Occipital lobe (tissue), 2 donors: ENCODE results near the gene NCOA5. TPM values are rescaled to one million over a fixed set of nuclear protein-coding genes. Genes with fewer than 3 reads are reported as not detected.
"Not testable (repeated sequence)": the region's sequence is repeated elsewhere in the genome, so short reads cannot be mapped to it uniquely, and the experiment has no call there.

Experiments
- DNase-seq: peaks from one replicate; lab custom pipeline; 2025; lab: John Stamatoyannopoulos, UW
- total RNA-seq: library from RNA; depleted of rRNA; stranded (reverse); fragments of >200 nt; gene quantifications from one replicate; pipeline ENCODE4 v1.2.3, GENCODE V29; 2014

The NCOA5 gene
- total RNA-seq, 1 donor from 2014 or later: 20.4 TPM

DNA sequence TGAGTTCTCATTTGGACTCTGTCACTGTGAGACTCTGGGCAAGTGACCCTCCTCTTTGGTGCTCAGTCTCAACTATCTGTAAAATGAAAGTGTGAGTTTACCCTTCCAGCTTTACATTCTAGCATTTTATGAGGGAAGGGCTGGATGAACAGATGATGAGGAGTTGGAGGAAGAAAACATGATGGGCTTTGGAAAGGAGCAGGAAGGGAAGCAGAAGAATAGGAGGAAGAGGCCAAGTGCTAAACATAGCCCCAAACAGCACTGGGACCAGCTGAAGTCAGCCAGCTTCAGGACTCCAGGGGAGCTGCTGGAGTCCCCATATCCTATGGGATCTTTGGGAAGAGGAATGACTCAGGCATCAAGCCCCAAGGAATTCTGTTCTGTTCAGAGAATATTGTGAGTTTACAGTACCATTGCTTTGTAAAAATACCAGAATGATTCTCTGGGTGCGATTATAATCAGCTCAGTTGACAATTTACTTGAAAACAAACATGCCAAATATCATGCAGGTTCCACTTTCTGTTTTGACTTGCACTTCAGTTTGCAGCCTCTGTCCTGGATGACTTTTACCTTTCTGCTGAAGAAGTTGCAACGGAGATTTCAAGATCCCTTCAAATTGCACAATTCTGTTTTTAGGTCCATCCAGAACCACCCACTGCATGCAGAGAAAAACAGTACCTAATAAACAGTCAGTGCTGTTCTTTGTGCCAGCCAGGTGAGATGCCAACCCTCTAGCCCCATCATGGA, 31.6 kb upstream of the NCOA5 start:
- DNase-seq: no peak

DNA sequence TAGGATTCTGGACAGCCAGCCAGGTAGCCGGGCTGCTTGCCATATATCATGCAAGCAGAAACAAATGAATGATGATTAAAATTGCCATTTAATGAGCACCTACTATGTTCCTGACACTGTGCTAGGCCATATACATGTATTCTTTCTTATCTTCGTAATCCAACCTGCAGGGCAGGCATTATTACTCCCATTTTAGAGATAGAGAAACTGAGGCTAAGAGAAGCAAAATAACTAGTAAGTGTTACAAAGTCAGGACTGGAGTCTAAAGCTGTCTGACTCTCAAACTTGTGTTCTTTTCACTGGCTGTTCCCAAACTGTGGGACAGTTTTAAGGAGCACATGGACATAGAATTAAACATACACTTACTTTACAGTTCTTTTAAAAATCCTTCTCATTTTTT, 30.4 kb upstream of the NCOA5 start:
- DNase-seq: no peak

DNA sequence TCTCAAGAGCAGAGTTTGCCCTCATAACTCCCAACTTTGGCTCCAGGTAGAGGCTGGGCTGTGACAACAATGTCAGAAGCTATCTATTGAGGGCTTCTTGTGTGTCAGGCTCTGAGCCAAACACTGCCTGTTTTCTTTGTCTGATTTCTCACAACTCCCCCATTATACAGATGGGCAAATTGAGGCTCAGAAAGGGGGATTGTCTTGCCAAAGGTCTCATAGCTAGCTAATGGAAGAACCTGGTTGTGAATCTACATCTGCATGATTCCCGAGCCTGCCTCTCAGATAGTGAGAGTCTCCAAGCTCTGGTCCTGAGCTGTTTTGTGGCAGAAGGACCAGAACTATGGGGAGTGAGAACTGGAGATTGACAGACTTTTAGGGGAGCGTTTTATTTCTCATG, 29.8 kb upstream of the NCOA5 start:
- no peak for DNase-seq

DNA sequence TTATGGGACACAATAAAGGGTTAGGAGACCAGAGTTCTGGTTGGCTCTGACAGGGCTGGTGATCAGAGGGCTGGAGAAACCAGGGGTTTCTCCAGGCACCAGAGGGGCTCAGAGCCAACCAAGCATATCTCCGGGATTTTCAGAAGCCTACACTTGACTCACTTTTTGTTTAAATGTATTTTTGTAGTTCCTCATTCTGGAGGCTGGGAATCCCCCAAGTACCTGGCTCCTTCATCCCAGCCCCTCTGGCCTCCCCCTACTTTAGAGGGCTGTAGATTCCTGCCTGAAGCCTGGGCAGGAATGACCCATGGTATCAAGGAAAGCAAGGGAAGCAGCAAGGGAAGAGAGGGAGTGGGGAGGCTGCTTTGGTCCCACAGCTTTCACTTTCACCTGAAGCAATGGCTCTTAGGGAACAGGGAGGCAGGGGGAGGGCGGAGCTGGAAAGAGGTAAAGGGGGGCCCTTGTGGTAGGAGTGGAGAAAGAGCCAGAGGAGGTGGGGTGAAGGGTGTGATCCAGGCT, 29.3 kb upstream of the NCOA5 start:
- no peak for DNase-seq

DNA sequence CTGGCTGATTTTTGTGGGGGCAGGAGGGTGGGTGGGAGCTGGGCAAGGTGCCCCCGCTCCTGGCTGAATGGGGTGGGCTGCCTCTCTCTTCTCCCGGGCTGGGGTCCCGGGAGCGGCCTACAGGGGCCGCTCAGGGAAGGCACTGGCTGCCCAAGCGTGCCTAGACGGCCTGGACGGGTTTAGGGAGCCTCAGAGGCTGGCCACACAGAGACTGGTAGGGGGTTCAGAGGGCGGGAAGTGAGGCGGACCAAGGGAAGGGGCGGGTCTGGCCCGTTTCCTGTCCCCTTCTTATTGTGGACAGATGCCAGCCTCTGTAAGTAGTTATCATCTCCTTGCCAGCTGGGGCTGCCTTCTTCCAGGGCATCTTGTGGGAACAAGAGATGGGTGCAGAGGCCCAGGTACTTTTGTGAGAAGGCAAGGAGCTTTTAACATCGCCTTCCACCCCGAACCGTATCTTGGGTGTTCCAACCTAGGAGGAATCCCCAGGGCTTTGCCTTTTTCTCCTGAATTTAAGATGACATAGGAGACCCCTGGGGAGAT, 28.8 kb upstream of the NCOA5 start:
- no peak for DNase-seq

DNA sequence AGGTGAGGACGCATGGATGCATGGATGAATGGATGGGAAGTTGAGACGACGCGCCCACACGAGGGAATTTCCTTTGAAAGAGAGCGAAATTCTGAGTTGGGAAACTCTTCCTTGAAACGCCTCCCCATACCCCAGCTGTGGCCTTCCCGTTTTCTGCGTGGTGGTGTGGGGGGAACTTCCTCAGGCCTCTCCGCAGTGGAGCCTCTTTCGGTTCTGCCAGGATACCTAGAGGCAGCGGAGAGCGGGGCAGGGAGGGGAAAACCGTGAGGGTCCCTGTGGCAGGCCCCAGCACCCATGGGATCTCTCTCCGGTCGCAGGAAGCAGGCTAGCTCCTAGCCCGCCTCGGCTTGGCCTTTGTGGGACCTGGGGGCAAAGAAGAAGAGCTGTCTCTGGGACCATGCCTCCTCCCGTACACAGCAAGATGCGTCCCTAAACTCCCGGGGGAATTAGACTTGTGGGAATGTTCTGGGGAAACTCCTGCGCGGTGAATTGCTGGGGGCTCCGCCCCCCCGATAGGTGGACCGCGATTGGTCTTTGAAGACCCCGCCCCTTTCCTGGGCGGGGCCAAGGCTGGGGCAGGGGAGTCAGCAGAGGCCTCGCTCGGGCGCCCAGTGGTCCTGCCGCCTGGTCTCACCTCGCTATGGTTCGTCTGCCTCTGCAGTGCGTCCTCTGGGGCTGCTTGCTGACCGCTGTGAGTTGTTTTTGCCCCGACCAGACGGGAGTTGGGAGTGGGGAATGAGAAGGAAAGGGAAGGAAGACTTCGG, 28.1 kb upstream of the NCOA5 start, which contains the start of gene CD40:
Gene CD40 (plus strand): TSS at position 611 of the 764 bp plus-strand sequence. CDS start 30 bp downstream, at position 641.
- DNase-seq: no peak

DNA sequence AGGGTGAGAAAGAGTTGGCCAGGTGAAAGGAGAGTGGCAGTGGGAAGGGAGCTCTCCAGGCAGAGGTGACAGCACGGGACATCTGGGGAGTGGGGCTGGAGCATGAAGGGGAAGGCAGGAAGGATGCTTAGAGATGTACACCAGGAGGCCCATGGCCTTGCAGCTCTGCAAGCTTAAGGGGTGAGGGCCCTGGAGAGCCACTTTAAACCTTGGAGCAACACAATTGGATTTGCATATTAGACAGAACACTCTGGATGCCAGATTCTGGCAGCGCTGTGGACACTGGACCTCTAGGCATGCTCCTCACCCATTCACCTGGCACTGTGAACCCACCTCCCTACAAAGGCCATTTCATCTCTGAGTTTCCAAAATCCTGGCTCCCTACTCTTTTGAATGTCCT, 24.7 kb upstream of the NCOA5 start:
- no peak for DNase-seq

DNA sequence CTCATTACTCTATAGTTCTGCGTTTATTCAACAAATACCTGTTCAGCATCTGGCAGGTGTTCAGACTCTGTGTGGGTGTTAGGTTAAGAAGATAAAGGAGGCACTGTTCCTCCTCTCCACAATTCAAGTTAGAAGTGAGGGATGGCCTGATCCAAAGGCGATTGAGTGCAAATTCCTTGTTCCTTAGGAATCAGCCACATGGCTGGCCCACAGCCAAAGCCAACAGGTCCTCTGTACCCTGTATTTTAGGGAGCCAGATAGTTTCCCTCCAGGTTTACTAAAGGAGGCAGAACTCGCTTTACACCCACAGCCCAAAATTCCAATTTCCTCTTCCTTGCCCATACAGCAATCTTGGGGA, 23.3 kb upstream of the NCOA5 start:
- no peak for DNase-seq

DNA sequence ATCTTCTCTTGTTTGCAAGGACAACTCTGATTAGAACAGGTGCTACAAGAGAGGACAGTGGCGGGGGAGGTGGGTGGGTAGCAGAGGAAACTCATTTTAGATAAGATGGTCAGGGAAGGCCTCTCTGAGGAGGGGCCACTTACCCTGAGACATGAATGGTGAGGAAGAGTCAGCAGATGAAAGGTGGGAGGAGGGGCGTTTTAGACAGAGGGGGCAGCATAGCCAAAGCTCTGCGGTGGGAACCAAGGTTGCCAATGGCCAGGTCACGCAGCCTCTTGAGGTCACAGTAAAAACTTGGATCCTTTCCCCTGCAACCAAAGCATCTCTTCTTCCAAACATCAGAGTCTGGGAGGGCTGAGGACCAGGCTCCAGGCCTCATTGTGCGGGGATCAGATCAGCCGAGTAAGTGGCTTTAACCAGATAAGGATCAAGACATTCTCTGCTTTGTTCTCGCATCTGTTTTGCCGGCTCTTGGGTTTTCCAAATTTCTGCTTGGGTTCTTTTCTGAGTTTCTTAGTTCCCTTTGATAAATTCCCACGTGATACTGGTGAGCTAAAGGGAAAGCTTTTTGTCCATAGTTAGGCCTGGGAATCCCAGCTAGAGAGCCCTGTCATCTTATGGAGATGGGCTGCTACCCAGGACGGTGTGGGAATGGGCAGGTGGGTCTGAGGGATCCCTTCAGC, 22.8 kb upstream of the NCOA5 start:
- DNase-seq: no peak

DNA sequence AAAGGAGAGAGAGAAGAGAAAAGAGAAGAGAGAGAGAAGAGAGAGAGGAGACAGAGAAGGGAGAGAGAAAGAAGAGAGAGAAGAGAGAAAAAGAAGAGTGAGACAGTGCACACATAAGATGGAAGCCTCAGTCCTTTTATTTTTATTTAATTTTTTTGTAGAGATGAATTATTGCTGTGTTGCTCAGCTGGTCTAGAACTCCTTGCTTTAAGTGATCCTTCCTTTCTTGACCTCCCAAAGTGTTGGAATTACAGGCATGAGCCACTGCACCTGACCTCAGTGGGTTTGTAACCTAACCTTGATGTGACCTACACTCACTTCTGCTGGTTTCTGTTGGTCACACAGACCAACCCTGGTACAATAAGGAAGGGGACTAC, 22.1 kb upstream of the NCOA5 start:
- DNase-seq: no peak

DNA sequence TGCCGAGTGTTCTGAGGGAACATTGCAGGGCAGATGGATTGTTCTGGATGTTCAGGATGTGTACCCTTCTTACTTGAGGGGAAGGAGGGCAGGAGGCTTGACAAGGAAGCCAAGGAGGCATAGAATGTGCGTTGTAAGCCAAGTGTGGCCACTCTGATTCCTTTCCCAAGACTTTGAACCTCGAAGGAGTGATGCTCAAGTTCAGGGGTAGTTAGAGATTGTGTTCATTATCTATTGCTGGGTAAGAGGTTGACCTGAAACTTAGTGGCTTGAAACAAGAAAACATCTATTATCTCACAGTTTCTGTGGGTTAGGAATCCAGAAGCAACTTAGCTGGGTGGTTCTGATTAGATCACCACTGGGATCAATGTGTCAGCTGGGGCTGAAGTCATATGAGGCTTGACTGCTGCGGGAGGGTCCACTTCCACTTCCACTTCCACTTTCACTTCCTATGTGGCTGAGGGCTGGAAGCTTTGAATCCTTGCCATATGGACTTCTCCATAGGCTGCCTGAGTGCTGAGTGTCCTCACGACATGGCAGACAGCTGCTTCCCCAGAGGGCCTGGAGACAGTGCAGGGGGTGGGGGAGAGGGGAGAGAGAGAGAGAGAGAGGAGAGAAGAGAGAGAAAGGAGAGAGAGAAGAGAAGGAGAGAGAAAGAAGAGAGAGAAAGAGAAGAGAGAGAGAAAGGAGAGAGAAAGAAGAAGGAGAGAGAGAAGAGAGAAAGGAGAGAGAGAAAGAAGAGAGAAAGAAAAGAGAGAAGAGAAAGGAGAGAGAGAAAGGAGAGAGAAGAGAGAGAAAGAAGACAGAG, 21.5 kb upstream of the NCOA5 start:
- no peak for DNase-seq

DNA sequence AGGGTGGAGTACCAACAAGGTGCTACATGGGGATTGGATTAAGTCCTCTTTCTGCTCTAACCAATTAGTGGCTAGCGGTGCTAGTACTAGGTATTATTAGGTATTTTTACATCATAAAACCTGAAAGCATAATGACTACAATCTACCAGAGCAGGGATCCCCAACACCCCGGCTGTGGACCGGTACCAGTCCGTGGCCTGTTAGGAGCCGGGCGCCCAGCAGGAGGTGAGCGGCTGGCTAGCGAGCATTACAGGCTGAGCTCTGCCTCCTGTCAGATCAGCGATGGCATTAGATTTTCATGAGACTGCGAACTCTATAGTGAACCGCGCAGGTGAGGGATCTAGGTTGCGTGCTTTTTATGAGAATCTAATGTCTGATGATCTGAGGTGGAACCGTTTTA, 19.2 kb upstream of the NCOA5 start:
- DNase-seq: no peak

DNA sequence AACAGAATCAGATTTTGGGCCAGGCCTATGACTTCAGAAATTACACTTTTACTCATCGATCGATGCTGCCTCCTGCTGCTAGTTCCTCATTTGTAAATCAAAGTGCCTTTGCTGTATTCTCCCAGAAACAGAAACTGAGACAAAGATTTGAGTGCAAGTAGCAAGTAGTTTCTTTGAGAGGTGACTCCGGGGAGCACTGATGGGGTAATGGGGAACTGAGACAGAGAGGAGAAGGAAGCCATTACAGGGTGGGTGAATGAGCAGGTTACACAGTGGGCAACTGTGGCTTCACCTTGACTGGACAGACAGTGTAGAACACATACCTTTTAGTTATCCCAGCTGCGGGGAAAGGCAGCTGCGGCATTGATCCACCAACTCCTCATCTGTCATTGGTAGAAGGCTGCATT, 18.7 kb upstream of the NCOA5 start:
- DNase-seq: no peak

DNA sequence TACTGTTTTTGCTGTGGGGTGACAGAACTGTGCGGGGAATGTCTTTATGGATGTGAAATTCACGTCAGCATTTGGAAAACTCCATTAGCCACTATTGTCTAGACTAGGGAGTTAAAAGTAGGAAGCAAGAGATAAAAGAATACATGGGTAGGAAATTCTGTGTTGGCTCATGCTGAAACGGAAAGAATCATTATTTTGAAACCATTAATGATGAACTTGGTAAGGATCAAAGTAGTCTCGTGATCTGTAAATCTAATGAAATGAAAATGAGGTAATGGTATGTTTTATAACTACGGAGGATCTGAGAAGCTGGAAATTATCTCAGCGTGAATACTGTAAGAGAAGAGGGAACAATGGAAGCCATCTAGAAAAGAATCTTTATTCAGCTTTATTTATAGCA, 17.3 kb upstream of the NCOA5 start:
- no peak for DNase-seq

DNA sequence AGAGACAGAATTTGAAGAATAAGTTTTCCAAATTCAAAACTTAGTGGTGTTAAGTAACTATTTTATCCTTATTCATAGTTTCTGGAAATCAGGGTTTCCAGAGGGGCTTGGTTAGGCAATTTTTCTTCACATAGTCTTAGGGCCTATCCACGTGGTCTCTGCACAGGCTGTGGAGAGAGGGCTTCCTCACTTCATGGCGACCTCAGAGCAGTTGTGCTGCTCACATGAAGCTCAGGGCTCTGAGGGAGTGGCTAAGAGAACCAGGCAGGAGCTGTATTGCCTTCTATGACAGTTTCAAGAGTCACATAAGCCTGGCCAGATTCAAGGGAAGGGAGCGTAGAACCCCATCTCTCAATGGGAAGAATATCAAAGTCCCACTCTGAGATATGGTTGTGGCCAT, 14.5 kb upstream of the NCOA5 start:
- no peak for DNase-seq

DNA sequence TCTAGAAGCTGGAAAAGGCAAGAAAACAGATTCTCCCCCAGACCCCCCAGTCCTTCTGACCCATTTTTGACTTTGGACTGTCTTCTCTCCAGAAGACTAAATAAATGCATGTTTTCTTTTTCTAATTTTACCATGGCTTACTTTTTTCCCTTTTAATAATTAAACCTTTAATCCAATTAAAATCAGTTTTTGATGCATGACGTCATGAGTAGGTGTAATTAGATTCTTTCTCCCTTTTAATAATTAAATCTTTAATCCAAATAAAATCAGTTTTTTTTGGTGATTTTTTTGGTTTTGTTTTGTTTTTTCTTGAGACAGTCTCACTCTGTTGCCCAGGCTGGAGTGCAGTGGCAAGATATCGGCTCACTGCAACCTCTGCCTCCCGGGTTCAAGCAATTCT, 13.2 kb upstream of the NCOA5 start:
- DNase-seq: no peak

DNA sequence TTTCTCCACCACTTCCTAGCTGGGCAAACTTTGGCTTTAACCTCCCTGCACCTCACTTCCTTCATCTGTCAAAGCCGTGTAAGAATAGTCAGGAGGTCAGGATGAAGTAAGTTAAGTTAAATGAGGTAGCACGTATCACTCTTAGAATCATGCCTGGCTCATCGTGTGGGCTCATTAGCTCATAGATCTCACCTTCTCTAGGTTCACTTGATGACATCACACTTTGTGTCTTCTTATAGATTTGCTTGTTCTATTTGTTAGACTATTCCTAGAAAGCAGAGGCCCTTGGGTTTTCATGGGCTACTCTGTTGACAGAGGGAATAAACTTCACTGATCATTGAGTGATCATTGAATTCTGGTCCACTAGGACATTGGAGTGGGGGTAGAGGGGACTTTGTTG, 12.2 kb upstream of the NCOA5 start:
- DNase-seq: no peak

DNA sequence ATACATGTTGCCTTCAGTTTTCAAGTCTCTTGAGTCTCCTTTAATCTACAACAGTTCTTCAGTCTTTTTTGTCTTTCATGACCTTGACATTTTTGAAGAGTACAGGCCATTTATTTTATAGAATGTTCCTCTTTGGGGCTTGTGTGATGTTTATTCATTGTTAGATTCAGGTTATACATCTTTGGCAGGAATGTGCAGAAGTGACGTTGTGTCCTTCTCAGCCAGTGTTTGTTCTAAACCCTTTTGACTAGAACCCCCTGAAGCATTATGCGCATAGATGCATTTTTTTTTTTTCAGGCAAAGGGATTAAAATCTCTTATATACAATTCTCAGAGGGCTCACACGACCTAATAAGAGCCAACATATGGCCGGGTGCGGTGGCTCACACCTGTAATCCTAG, 11.2 kb upstream of the NCOA5 start:
- no peak for DNase-seq

DNA sequence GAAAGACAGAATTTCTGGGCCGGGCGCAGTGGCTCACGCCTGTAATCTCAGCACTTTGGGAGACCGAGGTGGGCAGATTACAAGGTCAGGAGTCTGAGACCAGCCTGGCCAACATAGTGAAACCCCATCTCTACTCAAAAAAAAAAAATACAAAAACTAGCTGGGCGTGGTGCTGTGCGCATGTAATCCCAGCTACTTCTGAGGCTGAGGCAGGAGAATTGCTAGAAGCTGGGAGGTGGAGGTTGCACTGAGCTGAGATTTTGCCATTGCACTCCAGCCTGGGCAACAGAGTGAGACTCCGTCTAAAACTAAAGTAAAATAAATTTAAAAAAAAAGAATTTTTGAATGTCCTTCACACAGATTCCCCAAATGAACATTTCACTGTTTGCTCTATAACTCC, 10.7 kb upstream of the NCOA5 start:
- not testable (repeated sequence) for DNase-seq

DNA sequence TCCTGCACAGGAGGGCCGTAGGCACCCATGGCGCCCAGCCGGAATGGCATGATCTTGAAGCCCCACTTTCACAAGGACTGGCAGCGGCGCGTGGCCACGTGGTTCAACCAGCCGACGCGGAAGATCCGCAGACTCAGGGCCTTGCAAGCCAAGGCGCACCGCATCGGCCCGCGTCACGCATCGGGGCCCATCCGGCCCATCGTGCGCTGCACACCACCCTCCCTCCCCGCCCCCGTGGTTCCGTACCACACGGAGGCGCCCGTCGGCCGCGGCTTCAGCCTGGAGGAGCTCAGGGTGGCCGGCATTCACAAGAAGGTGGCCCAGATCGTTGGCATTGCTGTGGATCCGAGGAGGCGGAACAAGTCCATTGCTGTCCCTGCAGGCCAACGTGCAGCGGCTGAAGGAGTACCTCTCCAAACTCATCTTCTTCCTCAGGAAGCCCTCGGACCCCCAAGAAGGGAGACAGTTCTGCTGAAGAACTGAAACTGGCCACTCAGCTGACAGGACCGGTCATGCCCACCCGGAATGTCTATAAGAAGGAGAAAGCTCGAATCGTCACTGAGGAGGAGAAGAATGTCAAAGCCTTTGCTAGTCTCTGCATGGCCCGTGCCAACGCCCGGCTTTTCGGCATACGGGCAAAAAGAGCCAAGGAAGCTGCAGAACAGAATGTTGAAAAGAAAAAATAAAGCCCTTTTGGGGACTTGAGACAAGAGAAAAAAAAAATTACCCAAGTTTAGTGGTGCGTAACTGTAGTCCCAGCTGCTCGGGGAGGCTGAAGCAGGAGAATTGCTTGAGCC, 9.9 kb upstream of the NCOA5 start:
- DNase-seq: no peak
